GM19395 (cell line): ENCODE data around the gene CSF2.

Experiments
- ATAC-seq: cut with Tn5 transposase; IDR thresholded peaks from one replicate; pipeline ENCODE4 v1.9.1; 2021; ENCODE audit warnings: mild to moderate bottlenecking, moderate library complexity; ENCODE audit not compliant: unreplicated experiment

CSF2 gene

DNA sequence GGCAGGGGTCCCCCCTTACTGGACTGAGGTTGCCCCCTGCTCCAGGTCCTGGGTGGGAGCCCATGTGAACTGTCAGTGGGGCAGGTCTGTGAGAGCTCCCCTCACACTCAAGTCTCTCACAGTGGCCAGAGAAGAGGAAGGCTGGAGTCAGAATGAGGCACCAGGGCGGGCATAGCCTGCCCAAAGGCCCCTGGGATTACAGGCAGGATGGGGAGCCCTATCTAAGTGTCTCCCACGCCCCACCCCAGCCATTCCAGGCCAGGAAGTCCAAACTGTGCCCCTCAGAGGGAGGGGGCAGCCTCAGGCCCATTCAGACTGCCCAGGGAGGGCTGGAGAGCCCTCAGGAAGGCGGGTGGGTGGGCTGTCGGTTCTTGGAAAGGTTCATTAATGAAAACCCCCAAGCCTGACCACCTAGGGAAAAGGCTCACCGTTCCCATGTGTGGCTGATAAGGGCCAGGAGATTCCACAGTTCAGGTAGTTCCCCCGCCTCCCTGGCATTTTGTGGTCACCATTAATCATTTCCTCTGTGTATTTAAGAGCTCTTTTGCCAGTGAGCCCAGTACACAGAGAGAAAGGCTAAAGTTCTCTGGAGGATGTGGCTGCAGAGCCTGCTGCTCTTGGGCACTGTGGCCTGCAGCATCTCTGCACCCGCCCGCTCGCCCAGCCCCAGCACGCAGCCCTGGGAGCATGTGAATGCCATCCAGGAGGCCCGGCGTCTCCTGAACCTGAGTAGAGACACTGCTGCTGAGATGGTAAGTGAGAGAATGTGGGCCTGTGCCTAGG lies at the start of gene CSF2:
Gene CSF2, plus strand, starts transcription at position 559 of the 783 bp plus-strand sequence. Its CDS starts 35 bp downstream, at position 594.
- ATAC-seq = no peak

DNA sequence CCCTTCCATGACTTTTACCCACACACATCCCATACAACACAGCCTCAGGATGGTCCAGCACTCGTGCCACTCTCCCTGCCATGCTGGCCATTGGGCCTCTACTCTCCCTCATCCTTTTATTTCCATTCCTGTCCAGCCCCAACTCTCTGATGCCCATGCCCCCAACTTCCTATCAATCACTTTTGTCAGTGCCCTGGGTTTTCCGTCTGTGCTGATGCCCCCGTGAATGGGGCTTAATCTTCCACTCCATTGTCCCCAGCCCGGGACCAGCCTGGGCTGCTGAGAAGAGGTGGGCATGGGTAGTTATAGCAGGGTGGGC lies 49.5 kb upstream of the CSF2 start:
- ATAC-seq = no peak

DNA sequence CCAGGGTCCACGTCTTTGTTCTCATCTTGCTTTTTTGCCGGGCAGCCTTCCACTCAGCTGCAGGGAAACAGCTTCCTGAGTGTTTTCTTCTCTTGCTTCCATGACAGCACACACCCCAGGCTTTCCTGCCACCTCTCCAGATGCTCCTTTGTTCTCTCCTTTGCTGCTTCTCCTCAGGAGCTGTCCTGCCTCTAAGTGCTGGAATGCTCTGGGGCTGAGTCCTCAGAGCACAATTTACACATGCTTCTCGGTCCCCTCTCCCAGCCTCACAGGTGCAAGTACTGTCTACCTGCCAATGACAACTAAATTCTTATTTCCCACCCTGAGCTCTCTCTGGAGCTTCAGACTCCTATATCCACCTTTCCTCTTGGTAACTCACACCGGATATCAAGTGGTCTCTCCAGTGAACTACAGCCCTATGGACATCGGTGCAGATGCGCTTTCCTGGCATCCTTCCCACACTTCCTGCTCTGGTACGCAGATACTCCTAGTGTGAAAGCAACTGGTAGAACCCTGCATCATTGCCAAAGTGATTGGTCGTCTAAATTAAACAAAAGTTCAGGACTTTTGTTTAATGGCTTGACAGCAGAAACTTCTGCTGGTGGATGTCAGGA lies 48.7 kb upstream of the CSF2 start:
- ATAC-seq = no peak

GRCh38 chr5:132025403-132025971 lies 48.1 kb upstream of the CSF2 start:
- ATAC-seq = no peak

DNA sequence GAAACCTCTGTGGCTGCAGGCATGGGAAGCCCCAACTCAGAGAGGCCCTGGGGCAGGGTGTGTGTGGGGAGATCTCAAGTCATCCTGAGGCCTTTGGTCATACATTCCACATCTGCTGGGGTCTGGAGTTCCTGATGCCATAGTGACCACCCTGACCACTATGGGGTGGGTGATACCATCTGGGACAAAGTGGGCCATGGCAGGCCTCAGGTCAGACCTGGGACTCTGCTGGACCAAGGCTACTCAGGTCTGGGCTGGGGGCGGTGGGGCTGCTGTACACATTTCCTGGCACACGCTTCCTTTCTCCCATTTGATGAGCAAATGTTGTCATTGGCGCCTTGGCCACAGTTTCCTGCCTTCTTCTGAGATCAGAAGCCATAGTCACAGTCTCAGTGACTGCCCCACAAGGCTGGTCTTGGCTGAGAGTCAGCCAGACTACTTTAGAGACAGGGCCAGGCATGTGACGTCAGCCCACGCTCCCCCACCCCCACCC lies 47.0 kb upstream of the CSF2 start:
- ATAC-seq = no peak

GRCh38 chr5:132027027-132027426 lies 46.6 kb upstream of the CSF2 start:
- no peak for ATAC-seq

- no peak for ATAC-seq
Measured at GRCh38 chr5:132029609-132030330, 43.8 kb upstream of the CSF2 start.

- ATAC-seq = no peak
Measured at GRCh38 chr5:132030610-132031009, 43.0 kb upstream of the CSF2 start.

GRCh38 chr5:132032196-132032595 lies 41.4 kb upstream of the CSF2 start:
- ATAC-seq = no peak

DNA sequence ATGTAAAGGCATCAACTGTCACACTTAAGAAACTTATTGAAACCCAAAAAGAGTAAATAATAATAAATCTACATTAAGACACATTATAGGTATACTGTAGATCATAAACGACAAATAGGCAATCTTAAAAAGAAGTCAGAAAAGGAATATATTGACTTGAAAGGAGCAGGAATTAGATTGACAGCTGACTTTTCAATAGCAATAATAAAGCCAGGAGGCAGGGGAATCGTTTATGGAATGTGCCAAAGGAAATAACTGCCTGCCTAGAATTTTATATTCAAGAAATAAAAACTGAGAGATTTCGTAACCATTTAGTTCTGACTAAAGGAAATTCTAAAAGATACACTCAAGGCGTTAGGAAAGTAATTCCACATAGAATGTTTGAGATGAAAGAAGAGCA lies 40.5 kb upstream of the CSF2 start:
- ATAC-seq = no peak

DNA sequence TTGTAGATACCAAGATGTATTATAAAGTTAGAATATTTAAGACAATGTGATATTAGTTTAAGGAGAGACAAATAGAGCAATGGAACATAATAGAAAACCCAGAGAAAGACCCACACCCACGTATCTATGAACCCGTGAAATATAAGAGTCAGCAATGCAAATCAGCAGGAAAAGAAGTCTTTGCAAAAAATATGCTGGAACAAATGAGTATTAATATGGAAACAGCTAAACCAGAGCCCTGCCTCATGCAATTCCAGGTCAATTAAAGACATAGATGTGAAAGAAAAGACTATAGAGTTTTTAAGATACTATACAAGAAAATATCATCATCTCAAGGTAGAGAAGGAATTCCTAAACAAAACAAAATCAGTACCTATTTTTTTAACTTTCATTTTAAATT lies 36.2 kb upstream of the CSF2 start:
- no peak for ATAC-seq

GRCh38 chr5:132044207-132044606 lies 29.4 kb upstream of the CSF2 start:
- no peak for ATAC-seq

GRCh38 chr5:132046880-132047299 lies 26.7 kb upstream of the CSF2 start:
- no peak for ATAC-seq

GRCh38 chr5:132049093-132049492 lies 24.5 kb upstream of the CSF2 start:
- no peak for ATAC-seq

GRCh38 chr5:132049559-132049958 lies 24.0 kb upstream of the CSF2 start:
- no peak for ATAC-seq

DNA sequence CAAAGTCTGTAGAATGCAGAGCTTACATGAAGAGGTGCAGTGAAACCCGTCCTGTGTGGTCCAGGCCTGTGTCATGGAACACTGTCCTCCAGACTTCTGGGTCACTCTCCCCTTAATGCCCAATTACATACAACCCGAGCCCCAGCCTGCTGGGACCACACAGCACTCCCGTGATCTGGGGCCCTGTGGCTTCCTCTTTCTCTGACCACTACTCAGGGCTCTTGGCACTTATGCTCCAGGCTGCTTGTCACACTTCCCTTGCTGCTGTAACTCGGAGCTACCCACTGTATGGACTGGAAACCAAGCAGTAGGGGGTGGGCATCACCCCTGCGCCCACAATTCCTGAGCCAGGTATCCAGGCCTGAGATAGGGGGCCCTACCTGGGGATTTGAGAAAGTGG lies 23.5 kb upstream of the CSF2 start:
- no peak for ATAC-seq

GRCh38 chr5:132050661-132051552 lies 22.7 kb upstream of the CSF2 start:
- no peak for ATAC-seq

DNA sequence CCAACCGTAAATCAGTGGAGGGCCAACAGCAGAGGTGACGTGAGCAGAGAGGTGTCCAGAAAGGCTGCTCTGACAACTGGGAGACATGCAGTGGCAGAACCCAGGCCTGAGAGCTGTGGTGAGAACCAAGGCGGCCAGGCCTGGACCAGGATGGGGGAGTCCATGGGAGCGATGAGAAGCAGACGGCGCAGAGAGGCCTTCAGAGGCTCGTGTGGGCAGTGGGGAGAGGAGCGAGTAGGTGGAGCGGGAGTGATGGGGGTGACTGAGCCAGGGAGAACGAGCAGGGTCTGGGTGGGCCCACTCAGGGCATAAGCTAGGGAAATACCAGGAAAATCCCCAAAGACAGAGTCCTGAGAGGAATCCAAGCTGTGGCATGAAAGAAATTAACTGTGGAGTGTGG lies 21.1 kb upstream of the CSF2 start:
- ATAC-seq = no peak

DNA sequence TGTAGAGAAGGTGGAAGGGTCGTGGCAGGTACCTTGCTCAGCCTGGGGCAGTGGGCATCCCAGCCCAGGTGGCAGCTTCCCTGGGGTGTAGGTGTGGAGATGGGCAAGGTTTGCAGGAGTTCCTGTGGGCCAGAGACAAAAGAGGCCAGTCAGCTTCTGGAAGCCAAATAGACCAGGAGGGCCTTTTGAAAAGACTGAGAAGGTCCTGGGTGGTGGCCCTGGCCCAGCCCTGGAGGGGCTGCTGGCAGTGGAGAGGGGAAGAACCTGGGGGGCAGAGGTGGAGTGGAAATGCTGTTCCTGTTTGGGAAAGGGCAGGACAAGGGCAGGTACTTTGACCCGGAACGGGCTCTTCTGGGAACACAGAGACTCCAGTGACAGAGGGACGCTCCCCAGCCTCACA lies 20.1 kb upstream of the CSF2 start:
- ATAC-seq = no peak

- ATAC-seq = no peak
Measured at GRCh38 chr5:132054031-132054696, 19.4 kb upstream of the CSF2 start.
